ENCODE data around the gene CHM.
"Not testable (repeated sequence)": the region's sequence is repeated elsewhere in the genome, so short reads cannot be mapped to it uniquely, and the experiment has no call there.

The CHM gene

DNA sequence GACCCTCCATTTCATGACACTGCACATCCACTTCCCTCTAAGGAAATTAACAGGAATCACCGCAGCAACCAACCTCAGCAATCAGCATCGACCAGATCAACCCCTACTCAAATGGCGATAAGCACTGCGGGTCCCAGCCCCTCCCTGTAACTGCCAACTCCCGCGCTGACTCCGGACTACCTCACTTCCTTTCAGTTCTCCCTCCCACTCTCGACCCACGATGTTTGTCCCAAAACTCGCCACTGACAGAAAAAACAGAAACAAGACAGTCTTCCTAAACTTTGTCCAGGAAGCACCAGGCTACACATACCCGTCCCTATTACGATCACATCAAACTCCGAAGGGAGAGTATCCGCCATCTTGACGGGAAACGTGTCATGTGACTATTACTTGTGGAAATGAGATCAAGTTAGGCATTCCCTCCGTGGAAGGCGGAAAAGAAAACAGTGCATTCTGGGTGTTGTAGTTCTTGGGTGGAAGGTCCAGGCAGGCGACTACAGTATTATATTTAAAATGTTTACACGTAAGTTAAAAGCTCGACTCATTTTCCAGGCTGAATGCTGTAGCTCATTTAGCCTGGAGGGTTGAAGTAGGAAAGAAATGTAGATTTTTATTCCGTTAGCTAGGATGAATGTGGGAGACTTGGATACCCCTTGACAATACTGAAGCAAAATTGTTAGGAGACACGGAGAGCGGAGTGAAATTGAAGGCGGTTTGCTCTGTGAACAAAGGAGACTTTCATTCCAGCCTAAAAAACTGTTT is at the start of gene CHM:
TSS of gene CHM (minus strand) at position 385 of the 762 bp plus-strand sequence. CDS start at position 359, 26 bp downstream.
- DNase-seq, result no peak

DNA sequence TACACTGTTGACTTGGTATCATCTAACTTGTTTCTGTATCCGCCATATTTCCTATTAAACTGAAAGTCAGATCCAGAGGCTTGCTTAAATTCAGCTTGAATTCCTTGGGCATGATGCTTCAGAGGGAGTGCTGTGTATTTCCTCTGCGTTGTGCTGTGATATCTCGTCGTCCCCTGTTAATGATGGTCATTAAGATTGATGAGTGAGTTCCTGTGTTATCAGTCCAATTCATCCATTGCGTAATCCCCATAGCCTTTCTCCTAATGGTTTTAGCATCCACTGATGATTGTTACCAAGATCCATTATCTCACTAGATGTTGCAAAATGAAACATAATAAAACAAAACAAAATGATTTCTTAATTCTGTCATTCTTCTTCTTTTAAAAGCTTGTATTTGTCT is 31.3 kb upstream of the CHM start:
- DNase-seq, result no peak

- DNase-seq, result no peak
Measured at GRCh38 chrX:86066998-86067397, 19.6 kb upstream of the CHM start.

DNA sequence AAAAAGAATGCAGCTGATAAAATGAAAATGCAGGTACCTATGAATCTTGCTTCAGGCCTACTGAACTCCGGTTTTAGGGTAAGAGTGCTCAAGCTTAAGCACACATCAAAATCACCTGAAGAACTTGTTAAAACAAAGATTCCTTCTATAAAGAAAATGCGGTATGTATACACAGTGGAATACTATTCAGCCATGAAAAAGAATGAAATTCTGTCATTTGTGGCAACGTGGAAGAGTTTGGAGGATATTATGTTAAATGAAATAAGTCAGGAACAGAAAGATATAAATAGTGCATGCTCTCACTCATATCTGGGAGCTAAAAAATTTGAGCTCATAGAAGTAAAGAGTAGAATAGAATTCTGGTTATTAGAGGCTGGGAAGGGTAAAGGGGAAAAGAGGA is 14.0 kb upstream of the CHM start:
- DNase-seq, result no peak

GRCh38 chrX:86051741-86052140 is 4.4 kb upstream of the CHM start:
- no peak for DNase-seq

DNA sequence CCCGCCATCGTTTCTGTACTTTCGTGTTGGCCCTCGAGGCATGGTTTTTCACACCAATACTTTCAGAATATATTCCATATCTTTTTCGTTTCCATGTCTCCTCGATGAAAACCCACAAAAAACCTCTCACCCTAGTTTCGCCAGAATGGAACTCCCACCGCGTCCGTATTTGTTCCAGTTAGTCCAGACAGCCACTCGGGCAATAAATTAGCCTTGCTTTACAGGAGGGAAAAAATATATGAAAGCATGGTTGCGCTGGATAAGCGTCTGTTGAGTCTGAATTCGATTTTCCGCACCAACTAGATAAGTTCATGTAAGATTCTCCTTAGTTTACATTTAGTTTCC is 550 bp upstream of the CHM start:
- DNase-seq, result no peak

GRCh38 chrX:86044216-86044615 is 3.1 kb downstream of the CHM start:
- DNase-seq, result no peak

DNA sequence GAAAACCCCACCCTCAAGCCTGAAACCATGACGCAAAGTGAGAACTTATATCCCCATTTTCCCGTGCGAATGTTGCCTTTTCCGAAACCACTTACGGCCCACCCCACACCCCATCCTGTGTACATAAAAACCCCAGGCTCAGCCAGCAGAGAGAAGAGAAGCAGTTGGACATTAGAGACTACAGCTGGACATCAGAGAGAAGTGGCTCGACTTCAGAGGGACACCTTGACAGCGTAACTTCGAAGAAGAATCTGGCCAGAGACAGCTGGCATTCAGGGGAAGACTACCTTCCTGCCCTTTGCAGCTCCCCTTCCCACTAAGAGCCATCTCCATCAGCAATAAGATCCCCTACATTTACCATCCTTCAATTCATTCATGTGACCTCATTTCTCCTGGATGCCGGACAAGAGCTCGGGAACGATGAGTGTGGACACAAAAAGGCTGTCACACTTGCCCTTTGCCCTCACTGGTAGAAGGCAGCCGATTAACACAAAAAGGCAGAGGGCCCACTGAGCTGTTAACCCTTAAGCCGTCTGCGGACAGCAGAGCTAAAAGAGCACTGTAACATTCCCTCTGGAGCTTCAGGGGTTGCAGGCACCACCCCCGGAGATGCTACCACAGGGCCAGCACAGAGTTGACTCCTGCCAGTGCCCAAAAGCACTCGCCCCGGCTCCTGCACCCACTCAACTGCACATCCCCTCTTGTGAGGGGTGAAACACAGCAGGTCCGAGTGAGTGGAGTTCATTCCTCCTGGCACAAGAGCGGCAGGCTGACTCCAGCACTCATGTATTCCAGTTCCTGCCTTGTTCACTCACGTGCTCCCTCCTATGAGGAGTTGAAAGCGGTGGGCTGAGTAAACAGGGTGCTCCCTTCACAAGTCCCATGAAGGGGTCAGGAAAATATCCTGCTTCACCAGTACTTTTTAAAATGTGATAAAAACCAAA is 7.5 kb downstream of the CHM start:
- no peak for DNase-seq

- no peak for DNase-seq
Measured at GRCh38 chrX:86033385-86033784, 14.0 kb downstream of the CHM start.

- DNase-seq, result no peak
Measured at GRCh38 chrX:86028681-86029080, 18.7 kb downstream of the CHM start.

GRCh38 chrX:86023811-86024210 is 23.5 kb downstream of the CHM start:
- DNase-seq, result no peak

DNA sequence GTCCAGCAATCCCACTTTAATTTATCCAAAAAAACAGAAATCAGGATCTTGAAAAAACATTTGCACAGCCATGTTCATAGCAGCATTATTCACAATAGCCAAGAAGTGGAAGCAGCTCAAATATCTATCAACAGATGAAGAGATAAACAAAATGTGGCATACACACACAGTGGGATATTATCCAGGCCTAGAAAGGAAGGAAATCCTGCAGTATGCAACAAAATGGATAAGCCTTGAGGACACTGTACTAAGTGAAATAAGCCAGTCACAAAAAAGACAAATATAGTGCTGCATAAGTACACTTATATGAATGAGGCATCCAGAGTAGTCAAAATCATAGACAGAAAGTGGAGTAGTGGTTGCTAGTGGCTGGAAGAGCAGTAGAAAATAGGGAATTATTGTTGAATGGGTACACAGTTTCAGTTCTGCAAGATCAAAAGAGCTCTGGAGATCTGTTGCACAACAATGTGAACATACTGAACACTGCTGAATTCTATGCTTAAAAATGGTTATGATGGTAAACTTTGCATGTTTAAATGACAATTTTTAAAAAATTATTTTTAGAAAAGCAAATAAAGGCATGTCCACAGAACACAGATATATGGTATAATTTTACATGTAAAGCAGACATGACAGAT is 25.6 kb downstream of the CHM start:
- DNase-seq, result no peak

DNA sequence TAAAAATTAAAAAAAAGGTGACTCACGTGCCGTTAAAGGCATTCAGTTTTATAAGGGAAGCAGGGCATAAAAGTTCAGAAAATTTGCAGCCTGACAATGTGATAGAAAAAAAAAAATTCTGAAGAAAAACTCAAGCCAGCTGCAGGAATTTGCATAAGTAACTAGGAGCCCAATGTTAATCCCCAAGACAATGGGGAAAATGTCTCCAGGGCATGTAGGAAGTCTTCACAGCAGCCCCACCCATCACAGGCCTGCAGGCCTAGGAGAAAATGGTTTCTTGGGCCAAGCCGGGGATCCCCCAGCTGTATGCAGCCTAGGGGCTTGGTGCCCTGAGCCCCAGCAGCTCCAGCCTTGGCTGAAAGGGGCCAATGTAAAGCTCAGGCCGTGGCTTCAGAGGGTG is 31.2 kb downstream of the CHM start:
- DNase-seq, result no peak

- DNase-seq, result not testable (repeated sequence)
Measured at GRCh38 chrX:86014959-86015358, 32.4 kb downstream of the CHM start.

DNA sequence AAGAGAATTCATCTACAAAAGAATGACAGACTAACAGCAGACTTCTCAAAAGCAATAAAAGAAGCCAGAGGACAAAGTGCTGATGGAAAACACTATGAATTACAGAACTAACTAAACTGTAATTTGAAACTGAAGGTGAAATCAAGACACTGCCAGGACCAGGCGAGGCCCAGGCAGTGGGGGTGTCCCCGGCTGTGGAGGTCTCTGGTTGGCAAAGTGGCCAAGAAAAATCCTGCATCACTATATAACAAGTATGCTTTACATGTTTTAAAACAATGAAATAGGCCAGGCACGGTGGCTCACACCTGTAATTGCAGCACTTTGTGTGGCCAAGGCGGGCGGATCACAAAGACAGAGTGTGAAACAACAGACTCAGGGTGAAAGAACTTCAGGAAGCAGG is 32.9 kb downstream of the CHM start:
- no peak for DNase-seq

GRCh38 chrX:86013792-86014191 is 33.6 kb downstream of the CHM start:
- no peak for DNase-seq

DNA sequence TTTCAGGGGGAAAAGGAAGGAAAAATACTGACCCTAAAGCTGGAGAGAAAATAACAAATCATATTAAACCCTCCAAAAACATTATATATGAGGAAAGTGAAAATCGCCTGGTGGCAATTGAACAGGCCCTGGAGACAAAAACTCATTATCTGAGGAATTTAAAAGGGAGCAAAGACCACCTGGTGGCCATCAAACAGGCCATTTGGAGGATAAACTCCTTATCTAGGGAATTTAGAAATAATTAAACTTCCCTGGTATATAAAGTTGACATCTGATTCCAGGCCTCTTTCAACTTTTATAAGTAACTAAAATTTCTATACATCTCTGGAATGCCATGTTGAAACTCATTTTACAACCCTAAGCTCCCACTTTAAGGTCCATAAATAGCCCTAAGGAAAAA is 35.2 kb downstream of the CHM start:
- DNase-seq, result no peak

GRCh38 chrX:86009803-86010202 is 37.6 kb downstream of the CHM start:
- not testable (repeated sequence) for DNase-seq

GRCh38 chrX:86007891-86008290 is 39.5 kb downstream of the CHM start:
- DNase-seq, result not testable (repeated sequence)

DNA sequence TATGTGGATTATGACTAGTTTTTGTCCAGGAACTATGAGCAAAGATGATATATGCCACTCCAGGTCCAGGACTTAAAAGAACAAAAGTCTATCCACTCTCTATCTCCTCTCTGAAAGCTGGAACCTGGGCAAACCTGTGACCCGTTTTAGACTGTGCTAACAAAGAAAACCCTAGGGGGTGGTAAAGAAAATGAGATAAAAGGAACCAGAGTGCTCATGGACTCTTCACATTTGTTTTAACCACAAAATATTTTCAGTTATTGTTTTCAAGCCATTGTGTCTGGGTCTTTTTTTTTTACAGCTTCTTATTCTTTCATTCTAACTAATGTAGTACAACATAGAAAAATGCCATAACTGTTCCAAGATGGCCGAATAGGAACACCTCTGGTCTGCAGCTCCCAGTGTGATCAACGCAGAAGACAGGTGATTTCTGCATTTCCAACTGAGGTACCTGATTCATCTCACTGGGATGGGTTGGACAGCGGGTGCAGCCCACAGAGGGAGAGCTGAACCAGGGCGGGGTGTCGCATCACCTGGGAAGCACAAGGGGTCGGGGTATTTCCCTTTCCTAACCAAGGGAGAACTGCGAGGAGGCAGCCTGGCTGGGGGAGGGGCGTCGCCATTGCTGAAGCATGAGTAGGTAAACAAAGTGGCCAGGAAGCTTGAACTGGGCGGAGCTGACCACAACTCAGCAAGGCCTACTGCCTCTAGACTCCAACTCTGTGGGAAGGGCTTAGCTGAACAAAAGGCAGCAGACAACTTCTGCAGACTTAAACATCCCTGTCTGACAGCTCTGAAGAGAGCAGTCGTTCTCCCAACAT is 45.1 kb downstream of the CHM start:
- peak in 1 of 2 experiments; percentile 11 for DNase-seq

DNA sequence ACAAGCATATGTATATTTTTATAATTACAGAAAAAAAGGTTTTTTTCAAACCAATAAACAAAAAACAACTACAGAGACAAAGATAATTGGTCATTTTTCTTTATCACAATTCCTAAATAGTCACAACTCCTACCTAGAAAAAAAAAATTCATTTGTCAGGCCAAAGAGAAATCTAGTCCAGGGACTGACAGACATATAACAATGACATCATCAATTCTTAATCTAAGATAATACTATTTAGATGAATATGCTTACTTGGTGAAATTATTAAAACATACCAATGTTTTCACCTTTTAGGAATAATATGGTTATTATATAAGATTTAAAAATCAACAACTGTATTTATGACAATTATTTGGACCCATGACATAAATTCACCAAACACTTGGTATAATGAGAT is 48.4 kb downstream of the CHM start:
- no peak for DNase-seq

GRCh38 chrX:85996555-85996954 is 50.8 kb downstream of the CHM start:
- DNase-seq, result no peak

DNA sequence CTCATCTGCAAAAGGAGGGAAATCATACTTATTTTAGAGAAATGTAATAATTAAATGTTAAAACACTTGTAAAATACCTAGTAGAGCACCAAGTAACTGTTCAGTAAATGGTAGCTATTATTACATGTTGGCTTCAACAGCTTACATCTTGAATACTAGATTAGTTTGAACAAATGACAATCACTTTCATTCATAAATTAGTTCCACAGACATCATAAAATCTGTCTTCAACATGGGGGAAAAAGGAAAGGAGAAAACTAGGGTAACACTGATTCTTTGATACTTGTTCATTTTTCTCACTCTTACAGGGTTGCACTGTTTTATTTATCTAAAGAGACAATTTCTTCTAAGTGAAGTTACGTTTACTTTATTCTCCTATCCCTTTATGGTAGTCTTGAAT is 51.7 kb downstream of the CHM start:
- no peak for DNase-seq

Measured in SHP77 (cell line).